Kidney glomerular epithelial cell (primary cell): Measurements from ENCODE around the gene FAM151A.
"Not testable (repeated sequence)": the region's sequence is repeated elsewhere in the genome, so short reads cannot be mapped to it uniquely, and the experiment has no call there.

ENCODE experiments used
- DNase-seq: peaks from one replicate; lab custom pipeline; 2025; lab: John Stamatoyannopoulos, UW

Gene FAM151A

GRCh38 chr1:54636461-54637446, 13.4 kb upstream of the FAM151A start:
- not testable (repeated sequence) for DNase-seq

- DNase-seq: not testable (repeated sequence)
Measured at GRCh38 chr1:54635804-54636203, 12.5 kb upstream of the FAM151A start.

GRCh38 chr1:54627196-54627595, 3.9 kb upstream of the FAM151A start:
- no peak for DNase-seq

GRCh38 chr1:54624466-54625464, 1.4 kb upstream of the FAM151A start:
- no peak for DNase-seq

- DNase-seq: no peak
Measured at GRCh38 chr1:54619749-54620148, 3.6 kb downstream of the FAM151A start.

GRCh38 chr1:54615531-54616279, 7.6 kb downstream of the FAM151A start:
- DNase-seq: no peak

- no peak for DNase-seq
Measured at GRCh38 chr1:54614563-54614962, 8.8 kb downstream of the FAM151A start.

- DNase-seq: no peak
Measured at GRCh38 chr1:54614024-54614423, 9.3 kb downstream of the FAM151A start.

GRCh38 chr1:54611621-54612020, 11.7 kb downstream of the FAM151A start:
- no peak for DNase-seq

- DNase-seq: no peak
Measured at GRCh38 chr1:54610601-54611580, 12.4 kb downstream of the FAM151A start.

- DNase-seq: no peak
Measured at GRCh38 chr1:54610048-54610447, 13.3 kb downstream of the FAM151A start.

GRCh38 chr1:54609301-54609921, 13.9 kb downstream of the FAM151A start:
- no peak for DNase-seq

GRCh38 chr1:54608566-54609230, 14.6 kb downstream of the FAM151A start:
- DNase-seq: no peak

GRCh38 chr1:54607821-54608565, 15.3 kb downstream of the FAM151A start:
- DNase-seq: no peak

GRCh38 chr1:54606990-54607325, 16.4 kb downstream of the FAM151A start:
- DNase-seq: no peak

- DNase-seq: no peak
Measured at GRCh38 chr1:54606096-54606989, 17.0 kb downstream of the FAM151A start.

- DNase-seq: no peak
Measured at GRCh38 chr1:54604572-54605370, 18.6 kb downstream of the FAM151A start.
